ENCODE results near the gene ERO1B. TPM values are rescaled to one million over a fixed set of nuclear protein-coding genes. Genes with fewer than 3 reads are reported as not detected.

The ERO1B gene
- total RNA-seq, 2 donors from 2014 or later, result 4.9 to 5.6 TPM

GRCh38 chr1:236261898-236262297, 19.9 kb downstream of the ERO1B start:
- H3K4me1 ChIP-seq (ENCODE audit: control insufficient read depth, insufficient read depth, low read length), result no peaks in the 10 kb centered on the region
- peaks cover 25% of the 10 kb centered on the region for H3K9me3 Mint-ChIP-seq
- TF ChIP-seq CTCF (conservative IDR thresholded peaks at IDR 0.05), result no peak
- H3K36me3 ChIP-seq (ENCODE audit: control insufficient read depth, insufficient read depth, low read length), result peaks cover 2% of the 10 kb centered on the region
- peaks cover 18% of the 10 kb centered on the region for H3K9me3 ChIP-seq (ENCODE audit: control insufficient read depth, low read length)
- H3K4me3 Mint-ChIP-seq, result no peak overlapping the region
- peaks cover 26% of the 10 kb centered on the region for H3K36me3 Mint-ChIP-seq (ENCODE audit: low read depth)
- H3K9ac ChIP-seq (ENCODE audit: extremely low read depth, low read length, poor library complexity, severe bottlenecking), result no peak overlapping the region
- H3K27ac Mint-ChIP-seq, result no peak overlapping the region
- H3K27me3 ChIP-seq (ENCODE audit: control insufficient read depth, insufficient read depth, low read length, poor library complexity, severe bottlenecking), result no peaks in the 10 kb centered on the region
- no peaks in the 10 kb centered on the region for H3K4me1 Mint-ChIP-seq
- H3K4me3 ChIP-seq (ENCODE audit: low read length), result no peak overlapping the region
- no peaks in the 10 kb centered on the region for H3K27me3 Mint-ChIP-seq (ENCODE audit: insufficient read depth)
- no peak for DNase-seq
- H3K27ac ChIP-seq (ENCODE audit: low read depth, low read length), result no peak overlapping the region

GRCh38 chr1:236261033-236261432, 20.7 kb downstream of the ERO1B start:
- Mint-ChIP-seq H3K27me3 (ENCODE audit: insufficient read depth) (no peaks in the 10 kb centered on the region), H3K4me1 (no peaks in the 10 kb centered on the region), H3K27ac (no peak overlapping the region), H3K36me3 (ENCODE audit: low read depth) (peaks cover 26% of the 10 kb centered on the region), H3K9me3 (peaks cover 25% of the 10 kb centered on the region), H3K4me3 (no peak overlapping the region)
- Histone ChIP-seq H3K4me1 (ENCODE audit: control insufficient read depth, insufficient read depth, low read length) (no peaks in the 10 kb centered on the region), H3K36me3 (ENCODE audit: control insufficient read depth, insufficient read depth, low read length) (no peaks in the 10 kb centered on the region), H3K27ac (ENCODE audit: low read depth, low read length) (no peak overlapping the region), H3K4me3 (ENCODE audit: low read length) (no peak overlapping the region), H3K9ac (ENCODE audit: extremely low read depth, low read length, poor library complexity, severe bottlenecking) (no peak overlapping the region), H3K9me3 (ENCODE audit: control insufficient read depth, low read length) (peaks cover 18% of the 10 kb centered on the region), H3K27me3 (ENCODE audit: control insufficient read depth, insufficient read depth, low read length, poor library complexity, severe bottlenecking) (no peaks in the 10 kb centered on the region)
- TF ChIP-seq CTCF (conservative IDR thresholded peaks at IDR 0.05), result no peak
- no peak for DNase-seq
- 88% methylated on average over 1 of the region's 1 CpG; no CpG with 5 or more reads in 1 of the 2 experiments for WGBS, 2 experiments (ENCODE audit: insufficient coverage in 1 of 2, insufficient read length in 1 of 2)

GRCh38 chr1:236259043-236259442, 22.7 kb downstream of the ERO1B start:
- WGBS, 2 experiments (ENCODE audit: insufficient coverage in 1 of 2, insufficient read length in 1 of 2), result no CpG with 5 or more reads among the region's 1 CpG

More at GRCh38 chr1:236259043-236259442, 22.7 kb downstream of the ERO1B start:
- Mint-ChIP-seq H3K9me3 (peaks cover 25% of the 10 kb centered on the region), H3K4me1 (no peaks in the 10 kb centered on the region), H3K4me3 (no peak overlapping the region), H3K36me3 (ENCODE audit: low read depth) (peaks cover 26% of the 10 kb centered on the region), H3K27ac (no peak overlapping the region), H3K27me3 (ENCODE audit: insufficient read depth) (no peaks in the 10 kb centered on the region)
- DNase-seq, result no peak
- H3K4me1 ChIP-seq (ENCODE audit: control insufficient read depth, insufficient read depth, low read length), result no peaks in the 10 kb centered on the region
- H3K9ac ChIP-seq (ENCODE audit: extremely low read depth, low read length, poor library complexity, severe bottlenecking), result no peak overlapping the region
- H3K27ac ChIP-seq (ENCODE audit: low read depth, low read length), result no peak overlapping the region
- no peaks in the 10 kb centered on the region for H3K27me3 ChIP-seq (ENCODE audit: control insufficient read depth, insufficient read depth, low read length, poor library complexity, severe bottlenecking)
- no peak overlapping the region for H3K4me3 ChIP-seq (ENCODE audit: low read length)
- TF ChIP-seq CTCF (conservative IDR thresholded peaks at IDR 0.05), result no peak
- peaks cover 18% of the 10 kb centered on the region for H3K9me3 ChIP-seq (ENCODE audit: control insufficient read depth, low read length)
- H3K36me3 ChIP-seq (ENCODE audit: control insufficient read depth, insufficient read depth, low read length), result no peaks in the 10 kb centered on the region
